Prostate gland (tissue), 2 donors: Measurements from ENCODE around the gene PER1. TPM values are rescaled to one million over a fixed set of nuclear protein-coding genes. Genes with fewer than 3 reads are reported as not detected.

Experiments used
- DNase-seq: peaks from one replicate; pipeline ENCODE4 v3.0.0-alpha.2; 2019; ENCODE audit warnings: low spot score
- H3K27ac ChIP-seq, 2 donors: fragments of 200-600 bp; sonication (generic); 2 replicates each; pipeline ENCODE4 v1.5.1; 2017 to 2019
- H3K27me3 ChIP-seq: fragments of 200-600 bp; sonication (generic); replicated peaks from 2 replicates; pipeline ENCODE4 v1.5.1; 2019; ENCODE audit not compliant: insufficient read depth
- H3K36me3 ChIP-seq, 2 donors: fragments of 200-600 bp; sonication (generic); 1 replicate in 1 of 2; 2 replicates in 1 of 2; pipeline versions ENCODE4 v1.5.1 to v1.8.1; 2017 to 2019
- H3K4me1 ChIP-seq: fragments of 200-600 bp; sonication (generic); replicated peaks from 2 replicates; pipeline ENCODE4 v1.5.1; 2019
- H3K4me3 ChIP-seq, 2 donors: fragments of 200-600 bp; sonication (generic); 2 replicates each; pipeline ENCODE4 v1.5.1; 2017 to 2019
- H3K9me3 ChIP-seq: fragments of 200-600 bp; sonication (generic); 2 replicates; pipeline ENCODE4 v1.5.1; 2017
- POLR2A ChIP-seq: fragments of 450-650 bp; IDR thresholded peaks from one replicate; pipeline ENCODE4 v1.6.1; 2016; ENCODE audit warnings: antibody characterized with exemption, mild to moderate bottlenecking
- POLR2AphosphoS5 ChIP-seq: sonication (generic); formaldehyde crosslinking; IDR thresholded peaks from one replicate; pipeline ENCODE4 v1.6.1; 2017; ENCODE audit warnings: antibody characterized with exemption
- WGBS: methylation state at CpG from one replicate; pipeline ENCODE4 v1.1.5; 2018; 5-methylcytosine and 5-hydroxymethylcytosine counted together
- intact Hi-C: fragments of 100-400 bp; cut with DNase I; formaldehyde crosslinking; loops from one replicate; pipeline ENCODE4 v1.14.2; 2022
- total RNA-seq, 2 donors: library from RNA; depleted of rRNA; stranded (reverse); fragments of >200 nt; gene quantifications; one replicate each; pipeline ENCODE4 v1.1.0, GENCODE V29; 2016
- TF ChIP-seq, protein P1 (sequence below), 4 experiments: fragments of 200-600 bp in 2 of 4; fragments of 450-650 bp in 2 of 4; sonication (generic) in 2 of 4; IDR thresholded peaks; 1 replicate in 3 of 4; 2 replicates in 1 of 4; pipeline ENCODE4 v1.5.1; 2016 to 2019; ENCODE audit warnings: antibody characterized with exemption in 4 of 4, mild to moderate bottlenecking in 2 of 4, moderate library complexity in 2 of 4

Gene PER1
- total RNA-seq, 2 donors from 2014 or later: 119 to 142 TPM

DNA sequence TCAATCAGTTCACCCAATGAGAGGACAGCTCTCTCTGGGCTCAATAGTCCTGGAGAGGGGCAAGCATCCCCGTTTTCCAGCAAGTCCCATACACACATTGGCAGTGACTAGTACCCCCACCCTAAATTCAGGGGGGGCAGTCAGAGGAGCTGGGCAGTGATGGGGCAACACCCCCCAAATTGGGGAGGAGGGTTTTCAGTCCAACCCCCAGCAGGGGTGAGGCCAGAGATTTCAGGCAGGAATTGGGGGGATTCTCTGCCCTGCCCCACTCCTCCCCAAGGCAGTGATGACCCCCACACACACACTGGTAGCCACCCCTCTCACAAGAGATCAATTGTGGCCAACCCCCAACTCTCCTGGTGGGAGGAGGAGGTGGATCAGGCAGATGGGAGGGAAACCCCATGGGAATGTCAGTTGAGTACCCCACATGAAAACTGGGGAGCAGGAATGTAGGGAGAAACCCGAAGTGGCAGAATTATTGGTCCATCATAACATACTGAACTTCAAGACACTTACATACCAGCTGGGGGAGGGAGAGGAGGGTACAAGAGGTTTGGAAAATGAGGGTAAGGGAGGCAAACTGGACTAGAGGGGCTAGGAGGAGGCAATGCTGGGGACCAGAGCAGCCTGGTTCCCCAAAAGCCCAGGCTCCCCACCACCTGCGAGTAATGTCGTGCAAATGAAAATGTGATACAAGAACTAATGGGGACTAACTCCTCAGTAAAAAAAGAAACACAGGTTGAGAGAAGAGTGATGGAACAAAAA is 7.4 kb upstream of the PER1 start:
- Histone ChIP-seq H3K36me3 (peaks cover 0 to 8% of the 10 kb centered on the region in 2 donors), H3K9me3 (no peaks in the 10 kb centered on the region), H3K27me3 (no peaks in the 10 kb centered on the region), H3K4me1 (peaks cover 21% of the 10 kb centered on the region), H3K4me3 (no peak overlapping the region), H3K27ac (peak overlapping the region; percentile 100)
- DNase-seq: no peak
- intact Hi-C loops: loop anchor here (10.0 kb wide), 1 partner anchor 315 kb away; no protein-coding TSS in a partner anchor
- TF ChIP-seq, protein P1, sequence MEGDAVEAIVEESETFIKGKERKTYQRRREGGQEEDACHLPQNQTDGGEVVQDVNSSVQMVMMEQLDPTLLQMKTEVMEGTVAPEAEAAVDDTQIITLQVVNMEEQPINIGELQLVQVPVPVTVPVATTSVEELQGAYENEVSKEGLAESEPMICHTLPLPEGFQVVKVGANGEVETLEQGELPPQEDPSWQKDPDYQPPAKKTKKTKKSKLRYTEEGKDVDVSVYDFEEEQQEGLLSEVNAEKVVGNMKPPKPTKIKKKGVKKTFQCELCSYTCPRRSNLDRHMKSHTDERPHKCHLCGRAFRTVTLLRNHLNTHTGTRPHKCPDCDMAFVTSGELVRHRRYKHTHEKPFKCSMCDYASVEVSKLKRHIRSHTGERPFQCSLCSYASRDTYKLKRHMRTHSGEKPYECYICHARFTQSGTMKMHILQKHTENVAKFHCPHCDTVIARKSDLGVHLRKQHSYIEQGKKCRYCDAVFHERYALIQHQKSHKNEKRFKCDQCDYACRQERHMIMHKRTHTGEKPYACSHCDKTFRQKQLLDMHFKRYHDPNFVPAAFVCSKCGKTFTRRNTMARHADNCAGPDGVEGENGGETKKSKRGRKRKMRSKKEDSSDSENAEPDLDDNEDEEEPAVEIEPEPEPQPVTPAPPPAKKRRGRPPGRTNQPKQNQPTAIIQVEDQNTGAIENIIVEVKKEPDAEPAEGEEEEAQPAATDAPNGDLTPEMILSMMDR (IDR thresholded peaks at IDR 0.05): no peak
- 74% methylated on average over 4 of the region's 4 CpGs for WGBS

DNA sequence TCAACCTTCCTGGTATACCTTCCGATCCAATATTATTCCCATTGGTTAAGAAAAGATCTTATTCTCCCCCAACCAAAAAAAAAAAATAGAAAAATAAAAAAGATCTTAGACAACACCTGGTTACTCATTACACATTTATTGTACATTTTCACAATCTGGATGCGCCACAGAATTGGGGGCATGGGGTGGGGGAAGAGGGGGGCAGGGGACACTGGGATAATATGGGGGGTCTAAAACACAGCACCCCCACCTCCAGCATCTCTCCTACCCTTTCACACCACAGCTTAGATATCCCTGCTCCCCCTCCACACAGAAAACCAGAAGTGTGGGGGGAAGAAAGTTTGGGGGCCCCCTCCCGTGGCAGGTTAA is 6.8 kb upstream of the PER1 start:
- H3K27ac ChIP-seq: peak overlapping the region; percentile 100
- intact Hi-C loops: loop anchor here (10.0 kb wide), 1 partner anchor 314 kb away; no protein-coding TSS in a partner anchor
- H3K4me3 ChIP-seq: no peak overlapping the region
- DNase-seq: no peak
- H3K36me3 ChIP-seq: peaks cover 0 to 8% of the 10 kb centered on the region in 2 donors
- H3K4me1 ChIP-seq: peaks cover 20% of the 10 kb centered on the region
- TF ChIP-seq POLR2A (no peak), POLR2AphosphoS5 (no peak)
- TF ChIP-seq, protein P1 (IDR thresholded peaks at IDR 0.05): peak in 1 of 4 experiments; percentile 5
- 56% methylated on average over 3 of the region's 3 CpGs for WGBS
- no peaks in the 10 kb centered on the region for H3K27me3 ChIP-seq
- H3K9me3 ChIP-seq: no peaks in the 10 kb centered on the region

DNA sequence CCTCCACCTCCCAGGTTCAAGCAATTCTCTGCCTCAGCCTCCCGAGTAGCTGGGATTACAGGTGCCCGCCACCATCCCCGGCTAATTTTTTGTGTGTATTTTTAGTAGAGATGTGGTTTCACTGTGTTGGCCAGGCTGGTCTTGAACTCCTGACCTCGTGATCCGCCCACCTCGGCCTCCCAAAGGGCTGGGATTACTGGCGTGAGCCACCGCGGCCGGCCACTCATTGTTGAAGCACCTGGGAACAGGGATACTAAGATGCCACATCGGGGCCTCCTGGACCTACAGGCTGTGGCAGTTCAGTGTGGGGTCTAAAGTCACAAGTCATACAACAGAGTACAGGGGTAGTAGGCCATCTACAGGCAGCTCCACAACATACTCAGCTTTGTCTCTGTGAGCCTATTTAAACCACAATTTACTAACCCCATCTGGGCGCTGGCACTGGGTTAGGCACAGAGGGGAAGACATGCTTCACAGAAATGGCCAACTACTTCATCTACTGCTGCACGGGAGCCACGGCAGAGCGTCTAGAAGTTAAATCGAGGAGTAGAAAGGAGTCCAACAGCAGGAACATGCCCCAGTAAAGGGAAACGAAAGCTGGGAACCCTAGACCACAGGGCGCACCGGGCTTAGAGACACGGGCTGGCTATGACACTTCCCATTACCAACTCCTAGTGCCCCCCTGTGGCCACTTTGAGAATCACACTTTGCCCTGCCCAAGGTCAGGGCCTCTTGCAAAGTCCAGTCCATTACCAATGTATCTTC is 6.2 kb upstream of the PER1 start:
- peak overlapping the region; percentile 100 for H3K27ac ChIP-seq
- peaks cover 0 to 8% of the 10 kb centered on the region in 2 donors for H3K36me3 ChIP-seq
- peaks cover 21% of the 10 kb centered on the region for H3K4me1 ChIP-seq
- no peak overlapping the region for H3K4me3 ChIP-seq
- TF ChIP-seq POLR2AphosphoS5 (peak; percentile 83), POLR2A (no peak)
- TF ChIP-seq, protein P1 (IDR thresholded peaks at IDR 0.05): peak; percentile 80 to 98 (median 96)
- no peaks in the 10 kb centered on the region for H3K27me3 ChIP-seq
- WGBS: 51% methylated on average over 20 of the region's 20 CpGs
- H3K9me3 ChIP-seq: no peaks in the 10 kb centered on the region
- intact Hi-C loops: loop anchor here (10.0 kb wide), 1 partner anchor 314 kb away; no protein-coding TSS in a partner anchor
- DNase-seq: peak; percentile 90

DNA sequence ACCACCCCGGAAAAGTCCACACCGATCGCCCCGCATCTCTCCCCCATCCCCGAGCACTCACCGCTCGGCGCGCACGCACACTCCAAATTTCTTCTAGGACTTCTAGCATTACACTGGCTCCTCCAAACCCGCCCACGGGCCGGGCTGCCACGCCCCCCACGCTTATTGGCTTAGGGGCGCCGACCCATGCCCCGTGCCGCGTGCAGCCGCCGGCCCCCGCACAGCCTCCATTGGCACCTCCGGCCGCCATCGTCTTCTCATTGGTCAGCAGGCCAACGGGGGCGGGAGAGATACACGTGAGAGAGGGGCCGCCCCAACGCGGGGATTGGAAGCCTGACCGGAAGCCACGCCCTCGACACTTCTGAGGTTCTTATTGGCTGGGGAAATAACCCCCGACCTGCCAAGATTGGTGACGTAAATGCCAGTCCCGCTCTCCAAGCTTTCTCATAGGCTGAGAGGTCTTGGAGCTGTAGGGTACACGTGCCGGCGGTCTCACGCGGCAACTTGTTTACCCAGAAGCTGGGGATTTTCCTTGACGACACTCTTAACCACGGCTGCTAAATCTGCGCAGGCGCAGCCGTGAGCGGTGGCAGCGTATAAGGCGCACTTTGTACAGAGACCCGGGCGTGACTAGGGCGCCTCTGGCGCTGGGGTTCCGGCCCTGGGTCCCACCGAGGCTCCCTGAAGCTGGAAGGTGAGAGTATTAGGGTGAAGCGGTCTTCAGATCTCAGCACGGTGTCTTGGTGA is 4.2 kb upstream of the PER1 start:
- intact Hi-C loops: loop anchor here (10.0 kb wide), 1 partner anchor 312 kb away; no protein-coding TSS in a partner anchor
- WGBS: under 1% methylated on average over 50 of the region's 59 CpGs

More for the DNA sequence above, 4.2 kb upstream of the PER1 start:
- H3K4me1 ChIP-seq: peaks cover 25% of the 10 kb centered on the region
- H3K36me3 ChIP-seq: peaks cover 0 to 8% of the 10 kb centered on the region in 2 donors
- peak overlapping the region; percentile 71 to 95 for H3K4me3 ChIP-seq
- no peaks in the 10 kb centered on the region for H3K27me3 ChIP-seq
- peak overlapping the region; percentile 100 for H3K27ac ChIP-seq
- peak; percentile 100 for DNase-seq
- H3K9me3 ChIP-seq: no peaks in the 10 kb centered on the region
- TF ChIP-seq POLR2AphosphoS5 (peak; percentile 99), POLR2A (peak; percentile 100)
- TF ChIP-seq, protein P1 (IDR thresholded peaks at IDR 0.05): peak in 1 of 4 experiments; percentile 40
